Measurements from ENCODE around the gene STON1. TPM values are rescaled to one million over a fixed set of nuclear protein-coding genes. Genes with fewer than 3 reads are reported as not detected.
"Not testable (repeated sequence)": the region's sequence is repeated elsewhere in the genome, so short reads cannot be mapped to it uniquely, and the experiment has no call there.

The STON1 gene
- total and polyA plus RNA-seq, 3 experiments from 2014 or later = 0.28 to 1.4 (median 0.89) TPM

- H3K4me3 ChIP-seq (ENCODE audit: low read length); H3K4me1 Mint-ChIP-seq; H3K4me3 Mint-ChIP-seq; H3K27ac Mint-ChIP-seq; H3K9me3 Mint-ChIP-seq; H3K9me3 ChIP-seq (ENCODE audit: low read length); H3K36me3 ChIP-seq (ENCODE audit: insufficient read depth, low read length); CTCF ChIA-PET; POLR2A ChIA-PET; H3K27me3 ChIP-seq (ENCODE audit: insufficient read depth, low read length, poor library complexity, severe bottlenecking); H3K4me1 ChIP-seq (ENCODE audit: insufficient read depth, low read length); H3K36me3 Mint-ChIP-seq; DNase-seq; H3K27ac ChIP-seq (ENCODE audit: low read depth, low read length): not testable (repeated sequence)
- H3K27me3 Mint-ChIP-seq = peaks cover 6 to 12% of the 10 kb centered on the region in 2 donors
Measured at GRCh38 chr2:48614581-48614980, 84.6 kb downstream of the STON1 start.

- Histone ChIP-seq H3K4me3 (ENCODE audit: low read length) (no peak within 1 kb of the TSS), H3K27ac (ENCODE audit: low read depth, low read length) (no peak within 1 kb of the TSS), H3K4me1 (ENCODE audit: insufficient read depth, low read length) (no peaks in the 10 kb centered on the region), H3K9me3 (ENCODE audit: low read length) (no peaks in the 10 kb centered on the region), H3K36me3 (ENCODE audit: insufficient read depth, low read length) (no peaks in the 10 kb centered on the region), H3K27me3 (ENCODE audit: insufficient read depth, low read length, poor library complexity, severe bottlenecking) (no peaks in the 10 kb centered on the region)
- no peak for DNase-seq
- peaks cover 0 to 3% (median 0%) of the 10 kb centered on the region in 5 donors for H3K9me3 Mint-ChIP-seq
- H3K4me1 Mint-ChIP-seq = no peaks in the 10 kb centered on the region
- H3K27me3 Mint-ChIP-seq = peaks cover 8% of the 10 kb centered on the region in 2 donors
- no peak within 1 kb of the TSS for H3K27ac Mint-ChIP-seq
- H3K36me3 Mint-ChIP-seq = no peaks in the 10 kb centered on the region
- H3K4me3 Mint-ChIP-seq = peak within 1 kb of the TSS in 1 of 7 donors; percentile 49
- POLR2A ChIA-PET = no interaction called here
- CTCF ChIA-PET = no interaction called here
Measured at GRCh38 chr2:48617618-48618017, 87.7 kb downstream of the STON1 start, which contains the start of gene GTF2A1L. TSS of gene GTF2A1L (plus strand) at chr2:48617856. CDS start at chr2:48617875, 19 bp downstream.

- Mint-ChIP-seq H3K4me3 (no peak overlapping the region), H3K27ac (no peak overlapping the region), H3K9me3 (no peaks in the 10 kb centered on the region), H3K4me1 (no peaks in the 10 kb centered on the region), H3K27me3 (peaks cover 6 to 8% of the 10 kb centered on the region in 2 donors), H3K36me3 (no peaks in the 10 kb centered on the region)
- Histone ChIP-seq H3K4me3 (ENCODE audit: low read length) (no peak overlapping the region), H3K9me3 (ENCODE audit: low read length) (no peaks in the 10 kb centered on the region), H3K4me1 (ENCODE audit: insufficient read depth, low read length) (no peaks in the 10 kb centered on the region), H3K27ac (ENCODE audit: low read depth, low read length) (no peak overlapping the region), H3K36me3 (ENCODE audit: insufficient read depth, low read length) (no peaks in the 10 kb centered on the region), H3K27me3 (ENCODE audit: insufficient read depth, low read length, poor library complexity, severe bottlenecking) (no peaks in the 10 kb centered on the region)
- ChIA-PET CTCF (no interaction called here), POLR2A (no interaction called here)
- DNase-seq = no peak
Measured at GRCh38 chr2:48619526-48619925, 89.6 kb downstream of the STON1 start.

GRCh38 chr2:48620604-48621003 lies 90.7 kb downstream of the STON1 start:
- H3K27me3 ChIP-seq (ENCODE audit: insufficient read depth, low read length, poor library complexity, severe bottlenecking) = no peaks in the 10 kb centered on the region
- H3K27me3 Mint-ChIP-seq = peaks cover 6 to 8% of the 10 kb centered on the region in 2 donors
- no peaks in the 10 kb centered on the region for H3K4me1 ChIP-seq (ENCODE audit: insufficient read depth, low read length)
- peak overlapping the region in 1 of 8 donors; percentile 59 for H3K27ac Mint-ChIP-seq
- H3K4me3 ChIP-seq (ENCODE audit: low read length) = no peak overlapping the region
- no peak overlapping the region for H3K4me3 Mint-ChIP-seq
- no peaks in the 10 kb centered on the region for H3K9me3 ChIP-seq (ENCODE audit: low read length)
- H3K9me3 Mint-ChIP-seq = peaks cover 0 to 2% (median 0%) of the 10 kb centered on the region in 5 donors
- CTCF ChIA-PET = no interaction called here
- H3K36me3 Mint-ChIP-seq = no peaks in the 10 kb centered on the region
- DNase-seq = no peak
- no peaks in the 10 kb centered on the region for H3K36me3 ChIP-seq (ENCODE audit: insufficient read depth, low read length)
- H3K27ac ChIP-seq (ENCODE audit: low read depth, low read length) = no peak overlapping the region
- no peaks in the 10 kb centered on the region for H3K4me1 Mint-ChIP-seq
- POLR2A ChIA-PET = no interaction called here

- H3K27me3 Mint-ChIP-seq, CTCF ChIA-PET, H3K27ac Mint-ChIP-seq: not testable (repeated sequence)
Measured at GRCh38 chr2:48622691-48623090, 92.7 kb downstream of the STON1 start.

GRCh38 chr2:48624696-48625095 lies 94.7 kb downstream of the STON1 start:
- no peaks in the 10 kb centered on the region for H3K4me1 Mint-ChIP-seq
- ChIA-PET CTCF (no interaction called here), POLR2A (no interaction called here)
- Histone ChIP-seq H3K27me3 (ENCODE audit: insufficient read depth, low read length, poor library complexity, severe bottlenecking) (no peaks in the 10 kb centered on the region), H3K36me3 (ENCODE audit: insufficient read depth, low read length) (no peaks in the 10 kb centered on the region), H3K9me3 (ENCODE audit: low read length) (no peaks in the 10 kb centered on the region), H3K4me3 (ENCODE audit: low read length) (no peak overlapping the region), H3K27ac (ENCODE audit: low read depth, low read length) (no peak overlapping the region), H3K4me1 (ENCODE audit: insufficient read depth, low read length) (no peaks in the 10 kb centered on the region)
- H3K27ac Mint-ChIP-seq = no peak overlapping the region
- peaks cover 0 to 2% of the 10 kb centered on the region in 2 donors for H3K27me3 Mint-ChIP-seq
- H3K36me3 Mint-ChIP-seq = no peaks in the 10 kb centered on the region
- no peak overlapping the region for H3K4me3 Mint-ChIP-seq
- no peak for DNase-seq
- peaks cover 0 to 11% (median 7%) of the 10 kb centered on the region in 5 donors for H3K9me3 Mint-ChIP-seq

More at GRCh38 chr2:48622691-48623090, 92.7 kb downstream of the STON1 start:
- POLR2A ChIA-PET; H3K36me3 ChIP-seq (ENCODE audit: insufficient read depth, low read length); H3K27ac ChIP-seq (ENCODE audit: low read depth, low read length); H3K9me3 ChIP-seq (ENCODE audit: low read length); DNase-seq; H3K36me3 Mint-ChIP-seq; H3K4me1 Mint-ChIP-seq; H3K27me3 ChIP-seq (ENCODE audit: insufficient read depth, low read length, poor library complexity, severe bottlenecking); H3K4me3 Mint-ChIP-seq; H3K4me3 ChIP-seq (ENCODE audit: low read length); H3K4me1 ChIP-seq (ENCODE audit: insufficient read depth, low read length): not testable (repeated sequence)
- peaks cover 0 to 10% (median 7%) of the 10 kb centered on the region in 5 donors for H3K9me3 Mint-ChIP-seq

- no peak overlapping the region for H3K4me3 ChIP-seq (ENCODE audit: low read length)
Measured at GRCh38 chr2:48626047-48626446, 96.1 kb downstream of the STON1 start.

GRCh38 chr2:48633143-48633542 lies 103.2 kb downstream of the STON1 start:
- no peaks in the 10 kb centered on the region for H3K4me1 ChIP-seq (ENCODE audit: insufficient read depth, low read length)
- Mint-ChIP-seq H3K4me1 (no peaks in the 10 kb centered on the region), H3K9me3 (peaks cover 0 to 9% (median 1%) of the 10 kb centered on the region in 5 donors), H3K36me3 (peaks cover 0 to 8% (median 0%) of the 10 kb centered on the region in 3 donors), H3K27ac (no peak overlapping the region), H3K27me3 (peaks cover 4 to 35% of the 10 kb centered on the region in 2 donors), H3K4me3 (no peak overlapping the region)
- CTCF ChIA-PET = no interaction called here
- no peaks in the 10 kb centered on the region for H3K27me3 ChIP-seq (ENCODE audit: insufficient read depth, low read length, poor library complexity, severe bottlenecking)
- no peaks in the 10 kb centered on the region for H3K36me3 ChIP-seq (ENCODE audit: insufficient read depth, low read length)
- DNase-seq = no peak
- H3K9me3 ChIP-seq (ENCODE audit: low read length) = no peaks in the 10 kb centered on the region
- no peak overlapping the region for H3K4me3 ChIP-seq (ENCODE audit: low read length)
- H3K27ac ChIP-seq (ENCODE audit: low read depth, low read length) = no peak overlapping the region
- POLR2A ChIA-PET = no interaction called here

More at GRCh38 chr2:48626047-48626446, 96.1 kb downstream of the STON1 start:
- no peak overlapping the region for H3K27ac Mint-ChIP-seq
- POLR2A ChIA-PET = no interaction called here
- no peak overlapping the region for H3K4me3 Mint-ChIP-seq
- Histone ChIP-seq H3K27me3 (ENCODE audit: insufficient read depth, low read length, poor library complexity, severe bottlenecking) (no peaks in the 10 kb centered on the region), H3K27ac (ENCODE audit: low read depth, low read length) (no peak overlapping the region), H3K4me1 (ENCODE audit: insufficient read depth, low read length) (no peaks in the 10 kb centered on the region), H3K36me3 (ENCODE audit: insufficient read depth, low read length) (no peaks in the 10 kb centered on the region), H3K9me3 (ENCODE audit: low read length) (no peaks in the 10 kb centered on the region)
- H3K9me3 Mint-ChIP-seq = peaks cover 0 to 11% (median 7%) of the 10 kb centered on the region in 5 donors
- no peaks in the 10 kb centered on the region for H3K4me1 Mint-ChIP-seq
- H3K27me3 Mint-ChIP-seq = no peaks in the 10 kb centered on the region
- no peaks in the 10 kb centered on the region for H3K36me3 Mint-ChIP-seq
- DNase-seq = no peak
- CTCF ChIA-PET = no interaction called here

GRCh38 chr2:48635786-48636185 lies 105.8 kb downstream of the STON1 start:
- H3K9me3 Mint-ChIP-seq = peaks cover 0 to 9% (median 3%) of the 10 kb centered on the region in 5 donors
- Histone ChIP-seq H3K36me3 (ENCODE audit: insufficient read depth, low read length) (no peaks in the 10 kb centered on the region), H3K27me3 (ENCODE audit: insufficient read depth, low read length, poor library complexity, severe bottlenecking) (no peaks in the 10 kb centered on the region), H3K4me3 (ENCODE audit: low read length) (no peak overlapping the region), H3K9me3 (ENCODE audit: low read length) (no peaks in the 10 kb centered on the region), H3K4me1 (ENCODE audit: insufficient read depth, low read length) (no peaks in the 10 kb centered on the region), H3K27ac (ENCODE audit: low read depth, low read length) (no peak overlapping the region)
- ChIA-PET CTCF (no interaction called here), POLR2A (no interaction called here)
- peaks cover 4 to 35% of the 10 kb centered on the region in 2 donors for H3K27me3 Mint-ChIP-seq
- H3K4me3 Mint-ChIP-seq = no peak overlapping the region
- H3K4me1 Mint-ChIP-seq = no peaks in the 10 kb centered on the region
- no peak for DNase-seq
- H3K27ac Mint-ChIP-seq = no peak overlapping the region
- peaks cover 0 to 8% (median 0%) of the 10 kb centered on the region in 3 donors for H3K36me3 Mint-ChIP-seq
